Immature natural killer cell (primary cell): Measurements from ENCODE around the gene BCKDHA. TPM values are rescaled to one million over a fixed set of nuclear protein-coding genes. Genes with fewer than 3 reads are reported as not detected.

Experiments
- DNase-seq, 3 donors: peaks; one replicate each; pipeline ENCODE4 v3.0.0; 2022; ENCODE audit warnings: mixed read lengths in 1 of 3
- H3K27ac Mint-ChIP-seq, 6 donors: one replicate each; pipeline ENCODE4 v1.8.0; 2020; ENCODE audit warnings: mixed read lengths in 6 of 6, mild to moderate bottlenecking in 5 of 6, inconsistent platforms in 4 of 6, moderate library complexity in 3 of 6
- H3K27me3 Mint-ChIP-seq, 3 donors: one replicate each; pipeline ENCODE4 v1.8.0; 2020 to 2021; ENCODE audit warnings: low read depth in 3 of 3, mild to moderate bottlenecking in 3 of 3, mixed read lengths in 3 of 3, moderate library complexity in 3 of 3, inconsistent platforms in 1 of 3
- H3K36me3 Mint-ChIP-seq, 3 donors: one replicate each; pipeline ENCODE4 v1.8.0; 2020; ENCODE audit warnings: mixed read lengths in 3 of 3, inconsistent platforms in 2 of 3, mild to moderate bottlenecking in 2 of 3
- H3K4me1 Mint-ChIP-seq, 2 donors: one replicate each; pipeline ENCODE4 v1.8.0; 2020; ENCODE audit warnings: inconsistent platforms in 2 of 2, mild to moderate bottlenecking in 2 of 2, mixed read lengths in 2 of 2, moderate library complexity in 1 of 2
- H3K4me3 Mint-ChIP-seq, 5 donors: one replicate each; pipeline ENCODE4 v1.8.0; 2020; ENCODE audit warnings: mild to moderate bottlenecking in 5 of 5, mixed read lengths in 5 of 5, inconsistent platforms in 3 of 5, moderate library complexity in 3 of 5
- H3K9me3 Mint-ChIP-seq, 6 donors: one replicate each; pipeline ENCODE4 v1.8.0; 2020; ENCODE audit warnings: mild to moderate bottlenecking in 6 of 6, mixed read lengths in 6 of 6, inconsistent platforms in 4 of 6, moderate library complexity in 3 of 6
- polyA plus RNA-seq, 3 donors: library from polyadenylated mRNA; unstranded; fragments of 300-500 nt; fragmentation: Illumina TruSeq; gene quantifications; one replicate each; pipeline ENCODE4 v1.2.3, GENCODE V29; 2021

BCKDHA gene
- polyA plus RNA-seq, 3 donors from 2014 or later: 70.8 to 76.9 (median 75.5) TPM

- peaks cover 0 to 5% (median 1%) of the 10 kb centered on the region in 3 donors for H3K27me3 Mint-ChIP-seq
- H3K4me1 Mint-ChIP-seq: peaks cover 11% of the 10 kb centered on the region in 2 donors
- H3K27ac Mint-ChIP-seq: no peak overlapping the region
Observed at GRCh38 chr19:41414461-41414860, 16.8 kb downstream of the BCKDHA start.

DNA sequence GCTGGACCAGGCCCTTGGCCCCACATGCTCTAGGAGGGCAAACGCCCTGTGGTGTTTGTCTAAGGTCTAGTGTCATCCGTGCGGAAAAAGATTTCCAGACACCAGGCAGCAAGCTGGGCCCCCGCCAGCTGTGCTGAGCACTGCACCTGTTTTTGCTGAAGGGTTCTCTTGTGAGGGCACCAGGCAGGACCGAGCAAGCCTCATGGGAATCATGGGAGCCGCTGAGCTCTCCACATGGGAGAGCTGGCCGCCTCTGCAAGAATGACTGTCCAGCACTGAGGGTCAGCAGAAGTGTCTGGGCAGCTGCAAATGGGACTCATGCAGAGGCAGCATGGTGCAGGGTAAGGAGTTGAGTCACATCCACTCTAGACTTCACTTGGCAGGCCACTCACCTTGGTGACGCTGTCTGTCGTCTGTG lies 17.5 kb downstream of the BCKDHA start:
- DNase-seq: no peak
- H3K36me3 Mint-ChIP-seq: peaks cover 7 to 32% (median 11%) of the 10 kb centered on the region in 3 donors
- no peaks in the 10 kb centered on the region for H3K9me3 Mint-ChIP-seq
- peaks cover 4 to 5% of the 10 kb centered on the region in 2 donors for H3K4me1 Mint-ChIP-seq
- H3K27me3 Mint-ChIP-seq: peaks cover 0 to 5% (median 1%) of the 10 kb centered on the region in 3 donors
- no peak overlapping the region for H3K27ac Mint-ChIP-seq
- no peak overlapping the region for H3K4me3 Mint-ChIP-seq

More at GRCh38 chr19:41414461-41414860, 16.8 kb downstream of the BCKDHA start:
- no peaks in the 10 kb centered on the region for H3K9me3 Mint-ChIP-seq
- H3K4me3 Mint-ChIP-seq: no peak overlapping the region
- H3K36me3 Mint-ChIP-seq: peaks cover 7 to 32% (median 11%) of the 10 kb centered on the region in 3 donors
- no peak for DNase-seq

- Mint-ChIP-seq H3K9me3 (no peaks in the 10 kb centered on the region), H3K27ac (no peak overlapping the region), H3K4me1 (no peaks in the 10 kb centered on the region), H3K4me3 (no peak overlapping the region), H3K27me3 (peaks cover 0 to 5% (median 1%) of the 10 kb centered on the region in 3 donors), H3K36me3 (peaks cover 7 to 34% (median 11%) of the 10 kb centered on the region in 3 donors)
- DNase-seq: no peak
Observed at GRCh38 chr19:41416194-41416674, 18.6 kb downstream of the BCKDHA start.

DNA sequence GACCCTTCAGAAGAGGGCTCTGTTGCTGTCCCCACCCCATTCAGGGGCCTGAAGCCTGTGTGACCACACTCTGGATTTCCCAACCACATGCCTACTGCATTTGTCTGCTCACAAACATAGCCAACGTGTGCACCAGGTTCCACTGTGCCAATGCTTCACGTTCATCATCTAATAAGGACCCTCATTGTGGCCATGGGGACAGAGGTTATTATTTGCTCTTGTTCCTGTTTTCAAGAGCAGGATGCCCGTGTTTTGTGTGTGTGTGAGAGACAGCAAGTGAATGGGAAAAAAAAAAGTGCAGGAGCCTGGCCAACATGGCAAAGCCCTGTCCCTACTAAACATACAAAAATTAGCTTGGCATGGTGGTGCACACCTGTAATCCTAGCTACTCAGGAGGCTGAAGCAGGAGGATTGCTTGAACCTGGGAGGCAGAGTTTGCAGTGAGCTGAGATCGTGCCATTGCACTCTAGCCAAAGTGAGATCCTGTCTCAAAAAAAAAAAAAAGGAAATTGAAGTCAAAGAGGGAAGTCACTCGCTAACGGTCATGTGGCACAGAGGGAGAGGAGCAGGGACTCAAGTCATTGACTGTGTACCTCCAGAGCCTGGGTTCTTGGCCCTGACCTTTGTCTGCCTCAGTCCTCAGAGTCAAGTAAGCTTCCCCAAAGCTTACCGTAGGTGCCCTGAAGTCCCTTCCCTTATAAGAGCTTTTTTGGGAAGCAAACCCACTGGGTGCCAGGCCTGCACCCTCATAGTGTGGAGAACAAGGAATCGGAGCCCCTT lies 22.7 kb downstream of the BCKDHA start:
- Mint-ChIP-seq H3K36me3 (peaks cover 0 to 32% (median 3%) of the 10 kb centered on the region in 3 donors), H3K27me3 (peaks cover 2 to 5% (median 5%) of the 10 kb centered on the region in 3 donors), H3K9me3 (no peaks in the 10 kb centered on the region), H3K4me3 (no peak overlapping the region), H3K27ac (no peak overlapping the region), H3K4me1 (peaks cover 0 to 7% of the 10 kb centered on the region in 2 donors)
- DNase-seq: no peak

DNA sequence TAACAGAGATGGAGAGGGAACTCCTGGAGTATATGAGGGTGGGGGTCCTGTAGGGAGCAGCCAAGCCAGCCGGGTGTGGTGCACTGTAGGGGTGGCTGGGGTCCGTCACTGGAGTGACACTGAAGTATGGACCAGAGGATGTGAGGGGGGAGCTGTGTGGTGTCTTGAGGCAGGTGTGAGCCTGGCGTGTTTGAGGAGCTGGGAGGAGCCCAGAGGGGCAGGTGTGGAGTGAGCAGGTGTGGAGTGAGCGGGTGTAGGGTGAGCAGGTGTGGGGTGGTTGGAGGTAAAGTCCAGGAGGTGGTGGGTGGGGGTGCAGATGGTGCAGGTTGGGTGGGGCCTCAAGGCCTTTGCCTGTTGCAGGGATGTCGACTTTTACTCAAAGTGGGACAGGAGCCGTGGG lies 23.7 kb downstream of the BCKDHA start:
- Mint-ChIP-seq H3K4me1 (peaks cover 0 to 8% of the 10 kb centered on the region in 2 donors), H3K27ac (peak overlapping the region in 1 of 6 donors; percentile 53), H3K36me3 (peaks cover 0 to 32% (median 3%) of the 10 kb centered on the region in 3 donors), H3K27me3 (peaks cover 2 to 5% (median 4%) of the 10 kb centered on the region in 3 donors), H3K9me3 (no peaks in the 10 kb centered on the region), H3K4me3 (no peak overlapping the region)
- no peak for DNase-seq

GRCh38 chr19:41421973-41422372 lies 24.4 kb downstream of the BCKDHA start:
- H3K4me1 Mint-ChIP-seq: peaks cover 4 to 11% of the 10 kb centered on the region in 2 donors
- H3K36me3 Mint-ChIP-seq: peaks cover 0 to 32% (median 3%) of the 10 kb centered on the region in 3 donors
- no peaks in the 10 kb centered on the region for H3K9me3 Mint-ChIP-seq
- peaks cover 2 to 5% (median 2%) of the 10 kb centered on the region in 3 donors for H3K27me3 Mint-ChIP-seq
- H3K27ac Mint-ChIP-seq: no peak overlapping the region
- no peak for DNase-seq
- no peak overlapping the region for H3K4me3 Mint-ChIP-seq

DNA sequence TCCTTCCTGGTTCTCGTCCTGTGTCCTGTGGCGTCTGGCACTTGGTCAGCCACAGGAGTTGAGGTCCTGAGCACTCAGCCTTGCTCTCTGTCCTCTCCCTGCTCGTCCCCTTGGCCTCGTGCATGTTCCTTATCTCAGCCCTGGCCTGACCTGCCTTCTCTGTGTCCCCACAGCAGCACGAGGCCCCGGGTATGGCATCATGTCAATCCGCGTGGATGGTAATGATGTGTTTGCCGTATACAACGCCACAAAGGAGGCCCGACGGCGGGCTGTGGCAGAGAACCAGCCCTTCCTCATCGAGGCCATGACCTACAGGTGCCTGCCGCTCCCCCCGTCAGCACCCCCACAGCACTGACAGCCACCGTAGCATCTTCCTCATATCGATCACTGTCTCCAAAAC lies 24.8 kb downstream of the BCKDHA start:
- H3K27ac Mint-ChIP-seq: no peak overlapping the region
- peak overlapping the region in 1 of 5 donors; percentile 24 for H3K4me3 Mint-ChIP-seq
- peaks cover 7 to 14% of the 10 kb centered on the region in 2 donors for H3K4me1 Mint-ChIP-seq
- DNase-seq: no peak
- no peaks in the 10 kb centered on the region for H3K9me3 Mint-ChIP-seq
- H3K36me3 Mint-ChIP-seq: peaks cover 0 to 32% (median 3%) of the 10 kb centered on the region in 3 donors
- H3K27me3 Mint-ChIP-seq: peaks cover 2 to 5% (median 2%) of the 10 kb centered on the region in 3 donors

DNA sequence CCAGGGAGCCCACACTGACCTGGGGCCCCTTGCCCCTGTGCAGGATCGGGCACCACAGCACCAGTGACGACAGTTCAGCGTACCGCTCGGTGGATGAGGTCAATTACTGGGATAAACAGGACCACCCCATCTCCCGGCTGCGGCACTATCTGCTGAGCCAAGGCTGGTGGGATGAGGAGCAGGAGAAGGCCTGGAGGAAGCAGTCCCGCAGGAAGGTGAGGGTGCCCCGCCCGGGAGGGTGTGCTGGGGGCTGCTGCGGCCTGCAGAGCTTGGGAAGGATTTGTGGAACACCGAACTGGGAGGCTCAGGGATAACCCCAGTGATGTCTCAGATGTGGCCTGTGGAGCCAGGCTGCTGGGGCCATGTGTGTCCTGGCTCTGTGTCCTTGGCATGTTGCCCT lies 25.3 kb downstream of the BCKDHA start:
- DNase-seq: no peak
- H3K4me3 Mint-ChIP-seq: no peak overlapping the region

GRCh38 chr19:41424335-41425173 lies 26.9 kb downstream of the BCKDHA start:
- no peak for DNase-seq
- peaks cover 4 to 10% (median 5%) of the 10 kb centered on the region in 3 donors for H3K27me3 Mint-ChIP-seq
- H3K4me3 Mint-ChIP-seq: no peak overlapping the region
- peak overlapping the region in 1 of 6 donors; percentile 66 for H3K27ac Mint-ChIP-seq
- peaks cover 27 to 32% of the 10 kb centered on the region in 2 donors for H3K4me1 Mint-ChIP-seq
- no peaks in the 10 kb centered on the region for H3K9me3 Mint-ChIP-seq
- peaks cover 3 to 26% (median 3%) of the 10 kb centered on the region in 3 donors for H3K36me3 Mint-ChIP-seq

More for the DNA sequence above, 25.3 kb downstream of the BCKDHA start:
- Mint-ChIP-seq H3K4me1 (peaks cover 12 to 19% of the 10 kb centered on the region in 2 donors), H3K9me3 (no peaks in the 10 kb centered on the region), H3K27me3 (peaks cover 4 to 10% (median 5%) of the 10 kb centered on the region in 3 donors), H3K27ac (no peak overlapping the region), H3K36me3 (peaks cover 3 to 31% (median 3%) of the 10 kb centered on the region in 3 donors)

DNA sequence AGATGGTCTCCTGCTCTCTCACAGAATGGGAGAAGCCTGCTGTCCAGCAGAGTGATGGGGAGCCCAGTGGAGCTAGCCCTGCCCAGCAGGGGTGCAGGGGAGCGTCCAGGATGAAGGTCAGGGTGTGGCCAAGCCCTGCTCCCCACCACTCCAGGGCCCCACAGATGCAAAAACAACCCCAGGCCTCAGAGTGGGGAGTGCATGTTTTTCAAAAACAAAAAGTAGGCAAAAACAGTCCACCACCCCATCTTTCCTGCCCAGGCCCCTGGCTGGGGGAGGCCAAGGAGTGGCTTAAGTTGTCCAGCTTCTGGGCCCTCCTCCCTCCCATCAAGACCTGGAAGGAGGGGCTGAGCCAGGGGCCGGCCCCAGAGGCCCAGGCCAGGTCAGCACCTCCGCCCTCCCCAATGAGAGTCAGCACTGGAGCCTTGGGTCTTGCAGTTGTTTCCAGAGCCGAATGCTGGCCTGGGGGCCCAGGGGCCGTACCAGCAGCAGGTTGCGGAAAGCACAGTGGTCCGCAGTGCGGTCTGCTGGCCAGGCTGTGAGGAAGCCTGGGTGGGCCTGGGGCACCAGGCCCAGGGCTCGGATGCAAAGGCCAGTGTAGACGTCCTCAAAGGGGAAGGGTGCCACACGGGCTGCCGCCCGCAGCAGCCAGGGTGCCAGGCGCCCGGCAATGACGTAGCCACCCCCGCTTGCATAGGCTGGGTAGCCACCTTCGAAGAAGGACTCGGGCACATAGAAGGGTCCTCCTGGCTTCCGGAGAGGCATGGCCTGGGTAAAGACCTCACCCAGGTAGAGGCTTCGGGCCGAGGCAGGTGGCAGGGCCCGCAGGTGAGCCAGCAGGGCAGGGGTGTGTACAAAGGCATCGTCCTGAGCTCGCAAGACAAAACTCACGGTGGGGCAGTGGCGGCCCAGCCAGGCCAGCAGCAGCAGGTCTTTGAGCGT lies 27.8 kb downstream of the BCKDHA start:
- Mint-ChIP-seq H3K9me3 (no peaks in the 10 kb centered on the region), H3K4me3 (peak overlapping the region in 3 of 5 donors; percentile 20 to 41 (median 21)), H3K27ac (peak overlapping the region in 2 of 6 donors; percentile 46 to 60), H3K27me3 (peaks cover 4 to 10% (median 5%) of the 10 kb centered on the region in 3 donors), H3K36me3 (peaks cover 3 to 21% (median 3%) of the 10 kb centered on the region in 3 donors), H3K4me1 (peaks cover 27 to 32% of the 10 kb centered on the region in 2 donors)
- DNase-seq: no peak

DNA sequence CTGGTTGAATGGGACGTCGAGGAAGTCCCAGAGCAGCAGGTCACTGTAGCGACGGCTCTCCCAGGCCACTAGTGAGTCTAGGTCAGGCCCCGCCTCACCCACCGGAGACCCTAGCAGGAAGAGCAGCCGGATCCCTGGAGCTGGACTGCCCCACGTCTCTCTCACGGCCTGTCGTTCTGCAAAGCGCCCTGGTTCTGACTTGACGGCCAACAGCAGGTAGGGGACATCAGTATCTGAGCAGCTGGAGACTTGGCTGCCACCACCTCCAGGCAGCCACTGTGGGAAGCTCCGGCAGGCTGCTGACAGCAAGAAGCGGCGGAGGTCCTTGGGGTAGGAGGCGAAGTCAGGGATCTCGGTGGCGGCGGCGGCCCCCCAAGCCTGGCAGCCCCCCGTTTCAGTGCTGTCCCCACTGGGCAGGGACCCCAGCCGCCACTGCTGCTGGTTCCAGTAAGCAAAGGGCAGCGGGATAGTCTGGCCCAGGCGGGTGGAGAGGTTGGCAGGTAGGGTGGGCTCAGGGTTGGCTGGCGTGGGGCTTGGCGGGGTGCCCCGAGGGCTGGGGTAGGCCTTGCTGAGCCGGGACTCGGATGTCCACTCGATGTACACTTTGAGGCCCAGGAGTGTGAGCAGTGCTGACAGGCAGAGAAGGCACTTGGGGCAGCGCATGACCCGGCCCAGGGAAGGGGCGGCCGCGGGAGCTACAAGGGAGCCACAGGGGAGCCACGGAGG lies 28.7 kb downstream of the BCKDHA start:
- Mint-ChIP-seq H3K27ac (peak overlapping the region in 4 of 6 donors; percentile 16 to 90 (median 53)), H3K4me1 (peaks cover 33 to 35% of the 10 kb centered on the region in 2 donors), H3K9me3 (no peaks in the 10 kb centered on the region), H3K36me3 (peaks cover 3 to 17% (median 3%) of the 10 kb centered on the region in 3 donors), H3K4me3 (peak overlapping the region; percentile 20 to 76 (median 21)), H3K27me3 (peaks cover 4 to 10% (median 5%) of the 10 kb centered on the region in 3 donors)
- no peak for DNase-seq
